Left kidney (tissue), 2 donors: ENCODE measurements around the gene GABRB3. TPM values are rescaled to one million over a fixed set of nuclear protein-coding genes. Genes with fewer than 3 reads are reported as not detected.

Experiments used
- DNase-seq: peaks from one replicate; pipeline ENCODE4 v3.0.0-alpha.2; 2013
- polyA plus RNA-seq: library from polyadenylated mRNA; unstranded; fragments of 120-200 nt; gene quantifications from one replicate; pipeline ENCODE4 v1.2.1, GENCODE V29; 2013; ENCODE audit not compliant: insufficient read length

The GABRB3 gene
- polyA plus RNA-seq, 1 donor: 6.0 TPM

DNA sequence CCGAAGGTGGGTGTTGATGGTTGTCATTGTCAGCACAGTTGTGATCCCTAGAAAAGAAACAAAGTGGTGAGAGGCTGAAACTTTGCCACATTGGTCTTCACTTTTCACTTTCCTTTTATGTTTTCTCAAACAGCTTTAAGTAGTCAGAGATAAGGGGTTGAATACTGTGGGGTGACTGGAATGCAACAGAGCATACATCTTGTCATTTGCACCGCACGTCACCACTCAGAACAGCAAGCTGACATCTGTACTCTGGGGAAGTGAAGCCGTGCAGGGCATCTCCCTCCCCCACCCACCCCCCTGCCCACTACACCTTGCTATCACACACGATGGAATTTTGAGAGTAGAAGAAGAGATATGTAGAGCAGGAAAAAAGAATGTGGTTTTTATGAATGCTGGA is 211.7 kb downstream of the GABRB3 start:
- DNase-seq: no peak

DNA sequence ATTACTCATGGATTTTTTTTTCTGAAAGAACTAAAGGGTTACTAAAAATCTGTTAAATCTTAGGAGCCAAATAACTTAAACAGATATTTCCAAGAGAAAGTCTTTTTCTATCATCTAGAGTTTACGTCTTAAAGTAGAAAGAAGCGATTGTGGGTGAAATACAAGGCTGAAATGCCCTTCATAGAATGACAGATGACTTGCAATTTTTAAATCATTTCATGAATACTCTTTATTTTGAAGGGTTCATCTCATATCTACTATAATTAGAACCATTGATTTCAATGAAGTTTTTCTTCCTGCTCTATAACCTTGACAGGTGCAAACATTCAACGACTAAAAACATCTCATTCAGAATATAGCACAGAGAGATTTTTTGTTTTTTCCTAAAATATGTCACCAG is 217.0 kb downstream of the GABRB3 start:
- no peak for DNase-seq

DNA sequence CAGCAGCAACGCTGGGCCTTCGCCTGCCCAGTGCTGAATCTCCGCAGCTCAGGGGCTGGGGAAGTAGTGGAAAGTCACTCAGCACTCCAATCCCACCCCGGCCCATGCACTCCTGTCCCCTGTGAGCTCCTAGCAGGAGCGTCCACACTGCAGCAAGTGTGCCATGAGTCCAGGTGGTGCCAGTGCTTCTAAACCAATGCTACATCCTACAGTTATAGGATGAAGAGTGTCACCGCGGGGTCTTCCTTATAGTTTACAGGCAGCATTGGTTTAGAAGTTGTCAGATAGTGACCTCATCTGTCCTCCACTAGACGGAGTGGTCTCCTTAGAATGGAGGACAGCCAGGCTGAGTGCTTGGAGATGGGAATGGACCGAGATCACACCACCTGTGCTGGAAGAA is 221.4 kb downstream of the GABRB3 start:
- no peak for DNase-seq

DNA sequence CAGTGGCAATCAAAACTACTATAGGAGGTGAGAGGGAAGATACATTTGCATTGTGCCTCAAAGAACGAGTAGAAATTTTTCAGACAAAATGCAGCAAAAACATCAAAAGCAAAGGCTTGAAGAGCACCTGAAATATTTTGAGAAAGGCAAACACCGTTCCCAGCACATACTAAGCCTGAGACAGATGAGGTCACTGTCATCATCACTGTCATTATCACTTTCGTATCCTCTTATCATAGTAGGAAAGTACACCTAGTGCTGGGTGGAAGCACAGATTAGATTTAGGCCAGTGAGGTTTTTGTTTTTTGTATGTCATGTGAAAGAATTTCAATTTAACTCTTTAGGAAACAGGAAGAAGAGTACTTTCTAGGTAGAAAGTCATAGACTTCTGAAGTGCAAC is 222.0 kb downstream of the GABRB3 start:
- DNase-seq: no peak

DNA sequence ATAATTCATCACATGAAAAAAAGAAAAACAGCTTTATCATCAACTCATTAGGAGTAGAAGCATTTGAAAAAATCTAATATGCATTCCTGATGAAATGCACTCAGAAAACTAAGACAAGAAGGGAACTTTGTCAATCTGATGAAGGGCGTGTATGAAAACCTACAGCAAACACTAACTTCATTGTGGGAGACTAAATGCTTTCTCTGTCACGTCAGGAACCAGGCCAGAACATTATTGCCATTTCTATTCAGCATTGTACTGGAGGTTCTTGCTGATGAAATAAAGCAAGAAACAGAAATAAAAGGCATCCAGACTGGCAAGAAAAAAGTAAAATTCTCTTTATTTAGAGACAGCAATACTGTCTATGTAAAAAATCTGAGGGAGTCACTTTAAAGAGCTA is 235.2 kb downstream of the GABRB3 start:
- no peak for DNase-seq

DNA sequence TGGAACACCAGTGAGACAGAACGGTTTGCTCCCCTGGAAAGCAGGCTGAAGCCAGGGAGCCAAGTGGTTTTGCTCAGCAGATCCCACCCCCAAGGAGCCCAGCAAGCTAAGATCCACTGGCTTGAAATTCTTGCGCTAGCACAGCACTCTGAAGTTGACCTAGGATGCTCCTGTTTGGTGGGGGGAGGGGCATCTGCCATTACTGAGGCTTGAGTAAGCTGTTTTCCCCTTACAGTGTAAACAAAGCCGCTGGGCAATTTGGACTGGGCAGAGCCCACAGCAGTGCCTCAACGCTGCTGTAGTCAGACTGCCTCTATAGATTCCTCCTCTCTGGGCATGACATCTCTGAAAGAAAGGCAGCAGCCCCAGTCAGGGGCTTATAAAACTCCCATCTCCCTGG is 241.4 kb downstream of the GABRB3 start:
- DNase-seq: no peak

DNA sequence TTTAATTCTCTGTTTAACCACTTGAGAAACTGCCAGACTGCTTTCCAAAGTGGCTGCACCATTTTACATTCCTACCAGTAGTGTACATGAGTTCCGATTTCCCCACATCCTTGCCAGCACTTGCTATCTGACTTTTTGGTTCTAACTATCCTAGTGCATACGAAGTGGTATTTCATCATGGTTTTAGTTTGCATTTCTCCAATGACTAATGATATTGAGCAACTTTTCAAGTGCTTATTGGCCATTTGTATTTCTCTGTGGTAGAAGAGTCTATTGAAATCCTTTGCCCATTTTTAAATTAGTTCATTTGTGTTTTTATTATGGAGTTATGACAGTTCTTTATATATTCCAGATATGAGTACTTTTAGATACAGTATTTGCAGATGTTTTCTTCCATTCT is 247.8 kb downstream of the GABRB3 start:
- DNase-seq: no peak

DNA sequence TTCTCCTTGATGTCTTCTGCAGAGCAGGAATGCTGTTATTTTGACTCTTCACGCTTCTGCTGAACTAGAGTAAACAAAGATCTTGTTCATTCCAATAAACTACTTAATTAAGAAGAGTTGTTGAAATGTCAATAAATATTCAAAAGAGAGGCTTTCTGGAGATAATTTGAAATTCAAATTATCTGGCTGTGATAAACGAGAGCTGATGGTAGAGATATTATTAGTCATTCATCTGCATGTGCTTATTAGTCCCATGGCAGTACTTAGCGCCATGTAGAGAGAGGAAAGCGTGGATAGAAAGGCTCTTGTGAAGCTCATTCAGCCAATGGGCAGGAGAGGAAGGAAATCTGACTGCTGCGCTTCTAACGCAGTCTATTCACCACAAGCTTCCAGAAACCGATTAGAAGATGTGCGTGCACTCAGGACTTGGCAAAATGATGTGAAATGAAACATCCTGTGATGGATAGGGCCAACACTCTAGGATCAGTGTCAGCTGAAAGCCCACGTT is 251.1 kb downstream of the GABRB3 start:
- no peak for DNase-seq

DNA sequence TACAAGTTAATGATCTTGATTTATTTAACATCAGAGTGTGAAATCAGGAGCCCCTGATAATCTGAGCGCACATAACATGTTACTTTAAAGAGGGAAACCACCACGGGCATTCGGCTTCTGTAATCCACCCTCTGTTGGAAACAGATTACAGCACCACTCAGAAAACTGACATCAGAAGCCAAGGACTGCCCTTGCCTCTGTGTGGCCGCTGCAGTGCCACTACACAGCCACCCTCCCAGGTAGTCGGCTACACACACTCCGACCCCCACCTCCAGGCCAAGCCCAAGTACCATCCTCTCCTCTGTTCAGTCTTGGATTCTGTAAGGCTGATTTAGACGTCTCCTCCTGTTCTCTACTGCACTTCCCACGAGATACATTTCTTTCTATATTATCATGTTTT is 251.7 kb downstream of the GABRB3 start:
- no peak for DNase-seq

DNA sequence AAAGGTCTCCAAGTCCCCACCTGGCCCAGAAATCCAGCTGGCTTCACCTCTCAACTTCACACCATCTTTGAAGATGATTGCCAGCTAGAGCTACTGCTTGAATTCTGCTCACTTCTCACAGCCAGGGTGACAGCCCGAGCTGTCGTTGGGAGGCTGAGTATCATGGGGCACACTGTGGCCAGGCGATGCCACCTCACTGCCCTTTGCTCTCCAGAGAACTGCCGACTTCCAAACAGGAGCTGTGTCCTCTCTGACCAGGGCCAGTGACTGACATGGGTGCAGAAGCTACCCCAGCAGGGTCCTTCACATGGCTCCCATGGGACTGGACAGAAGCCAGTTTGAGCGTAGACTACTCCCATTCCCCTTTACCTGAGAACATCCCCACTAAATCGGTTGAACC is 254.0 kb downstream of the GABRB3 start:
- DNase-seq: no peak

DNA sequence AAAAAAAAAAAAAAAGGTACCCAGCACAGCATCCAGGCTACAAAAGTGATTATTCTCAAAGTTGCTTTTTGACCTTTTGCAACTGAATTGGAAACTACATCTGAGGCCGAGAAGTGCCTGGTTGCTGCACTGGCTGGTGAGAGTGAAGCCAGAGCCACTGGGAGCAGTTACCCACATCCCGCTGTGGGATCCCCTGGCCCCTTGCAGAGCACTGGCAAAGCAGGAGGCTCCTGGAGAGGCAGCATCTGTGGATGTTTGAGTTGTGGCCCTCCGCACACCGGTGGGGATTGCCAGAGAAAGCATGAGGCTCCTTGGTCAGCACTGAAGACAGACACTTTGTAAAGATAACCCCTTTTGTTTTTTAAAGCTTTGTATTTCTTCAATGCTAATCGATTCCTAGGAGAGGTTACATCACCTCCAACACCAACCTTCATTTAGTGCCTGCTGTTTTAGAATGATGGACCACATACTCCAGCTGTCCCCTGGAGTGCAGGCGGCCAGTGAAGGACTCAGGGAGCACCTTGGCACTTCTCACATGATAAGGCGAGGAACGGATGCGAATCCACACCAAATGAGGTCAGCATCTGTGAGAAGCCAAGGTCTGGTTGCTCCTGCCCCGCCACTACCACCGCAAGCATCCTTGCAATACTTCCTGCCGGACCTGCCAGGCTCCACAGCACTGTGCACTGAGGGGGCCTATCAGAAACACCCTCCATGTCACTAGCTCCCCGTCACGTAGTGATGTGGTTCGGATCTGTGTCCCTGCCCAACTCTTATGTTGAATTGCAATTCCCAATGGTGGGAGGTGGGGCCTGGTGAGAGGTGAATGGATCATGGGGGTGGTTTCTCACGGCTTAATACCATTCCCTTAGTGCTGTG is 256.5 kb downstream of the GABRB3 start:
- DNase-seq: no peak

DNA sequence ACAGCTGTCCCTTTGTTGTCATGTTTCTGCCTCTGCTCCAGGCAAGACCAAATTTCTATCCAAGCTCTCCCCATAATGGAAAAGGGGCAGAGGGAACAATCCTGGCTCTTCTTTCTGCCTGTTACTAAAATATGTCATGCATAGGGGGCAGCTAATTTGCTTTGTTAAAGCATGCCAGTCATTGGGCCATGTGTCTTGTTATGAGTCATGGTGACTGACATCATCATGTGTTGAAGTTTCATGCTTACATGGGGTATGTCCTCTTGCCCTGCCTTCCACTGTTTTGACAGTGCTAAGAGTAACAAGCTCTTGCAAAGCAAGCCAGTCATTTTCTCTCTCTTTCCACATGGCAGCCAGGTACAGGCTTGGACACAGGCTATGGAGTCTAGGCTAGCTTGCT is 268.9 kb downstream of the GABRB3 start:
- DNase-seq: no peak

Other genes with a start within 250 kb of the GABRB3 start
- gene GABRA5, start 94.0 kb upstream of the GABRB3 start, polyA plus RNA-seq: 0.38 TPM
- 2.1 TPM for gene GABRG3, start 198.1 kb upstream of the GABRB3 start, polyA plus RNA-seq